Prostate gland (tissue), 2 donors: ENCODE data around the gene USF1. TPM values are rescaled to one million over a fixed set of nuclear protein-coding genes. Genes with fewer than 3 reads are reported as not detected.

Source experiments
- DNase-seq: peaks from one replicate; pipeline ENCODE4 v3.0.0-alpha.2; 2019; ENCODE audit warnings: low spot score
- H3K27ac ChIP-seq, 2 donors: fragments of 200-600 bp; sonication (generic); 2 replicates each; pipeline ENCODE4 v1.5.1; 2017 to 2019
- H3K27me3 ChIP-seq: fragments of 200-600 bp; sonication (generic); replicated peaks from 2 replicates; pipeline ENCODE4 v1.5.1; 2019; ENCODE audit not compliant: insufficient read depth
- H3K36me3 ChIP-seq, 2 donors: fragments of 200-600 bp; sonication (generic); 1 replicate in 1 of 2; 2 replicates in 1 of 2; pipeline versions ENCODE4 v1.5.1 to v1.8.1; 2017 to 2019
- H3K4me1 ChIP-seq: fragments of 200-600 bp; sonication (generic); replicated peaks from 2 replicates; pipeline ENCODE4 v1.5.1; 2019
- H3K4me3 ChIP-seq, 2 donors: fragments of 200-600 bp; sonication (generic); 2 replicates each; pipeline ENCODE4 v1.5.1; 2017 to 2019
- H3K9me3 ChIP-seq: fragments of 200-600 bp; sonication (generic); 2 replicates; pipeline ENCODE4 v1.5.1; 2017
- CTCF ChIP-seq, 4 experiments: fragments of 200-600 bp in 2 of 4; fragments of 450-650 bp in 2 of 4; sonication (generic) in 2 of 4; IDR thresholded peaks; 1 replicate in 3 of 4; 2 replicates in 1 of 4; pipeline ENCODE4 v1.5.1; 2016 to 2019; ENCODE audit warnings: antibody characterized with exemption in 4 of 4, mild to moderate bottlenecking in 2 of 4, moderate library complexity in 2 of 4
- POLR2A ChIP-seq: fragments of 450-650 bp; IDR thresholded peaks from one replicate; pipeline ENCODE4 v1.6.1; 2016; ENCODE audit warnings: antibody characterized with exemption, mild to moderate bottlenecking
- POLR2AphosphoS5 ChIP-seq: sonication (generic); formaldehyde crosslinking; IDR thresholded peaks from one replicate; pipeline ENCODE4 v1.6.1; 2017; ENCODE audit warnings: antibody characterized with exemption
- WGBS: methylation state at CpG from one replicate; pipeline ENCODE4 v1.1.5; 2018; 5-methylcytosine and 5-hydroxymethylcytosine counted together
- intact Hi-C: fragments of 100-400 bp; cut with DNase I; formaldehyde crosslinking; loops from one replicate; pipeline ENCODE4 v1.14.2; 2022
- total RNA-seq, 2 donors: library from RNA; depleted of rRNA; stranded (reverse); fragments of >200 nt; gene quantifications; one replicate each; pipeline ENCODE4 v1.1.0, GENCODE V29; 2016

Gene USF1
- total RNA-seq, 2 donors from 2014 or later = 46.3 to 65.8 TPM

- peaks cover 2% of the 10 kb centered on the region in 2 donors for H3K36me3 ChIP-seq
- H3K4me3 ChIP-seq = peak overlapping the region; percentile 85 to 91
- intact Hi-C loops = loop anchor here (5.0 kb wide), 1 partner anchor 52 kb away; the partner anchor contains the start of gene KLHDC9
- peak overlapping the region; percentile 86 to 95 for H3K27ac ChIP-seq
- WGBS = under 1% methylated on average over 48 of the region's 48 CpGs
- no peaks in the 10 kb centered on the region for H3K9me3 ChIP-seq
- H3K4me1 ChIP-seq = peaks cover 3% of the 10 kb centered on the region
- DNase-seq = peak; percentile 49
- no peak for TF ChIP-seq CTCF (IDR thresholded peaks at IDR 0.05)
- peak; percentile 51 for TF ChIP-seq POLR2A
- no peaks in the 10 kb centered on the region for H3K27me3 ChIP-seq
These were observed 655 bp downstream of the USF1 start for GRCh38 chr1:161044908-161045735.

- H3K36me3 ChIP-seq = peaks cover 6% of the 10 kb centered on the region in 2 donors
- H3K4me3 ChIP-seq = peak overlapping the region; percentile 85 to 91
- no peak for DNase-seq
- no peaks in the 10 kb centered on the region for H3K9me3 ChIP-seq
- H3K27me3 ChIP-seq = no peaks in the 10 kb centered on the region
- peaks cover 3% of the 10 kb centered on the region for H3K4me1 ChIP-seq
- TF ChIP-seq CTCF (IDR thresholded peaks at IDR 0.05) (no peak), POLR2AphosphoS5 (no peak), POLR2A (no peak)
- peak overlapping the region; percentile 86 to 95 for H3K27ac ChIP-seq
- intact Hi-C loops = no loop called here
These were observed 1.3 kb downstream of the USF1 start for GRCh38 chr1:161044535-161044907.

- H3K27ac ChIP-seq = peak overlapping the region; percentile 86 to 87
- peaks cover 3% of the 10 kb centered on the region for H3K4me1 ChIP-seq
- no peak for DNase-seq
- H3K27me3 ChIP-seq = no peaks in the 10 kb centered on the region
- TF ChIP-seq POLR2AphosphoS5 = no peak
- no peak for TF ChIP-seq POLR2A
- no peak for TF ChIP-seq CTCF (IDR thresholded peaks at IDR 0.05)
- no peaks in the 10 kb centered on the region for H3K9me3 ChIP-seq
- WGBS = 90% methylated on average over 5 of the region's 5 CpGs
- H3K4me3 ChIP-seq = no peak overlapping the region
- peaks cover 6% of the 10 kb centered on the region in 2 donors for H3K36me3 ChIP-seq
- intact Hi-C loops = no loop called here
These were observed 6.2 kb downstream of the USF1 start for GRCh38 chr1:161039546-161039945.

GRCh38 chr1:161039154-161039545 lies 6.6 kb downstream of the USF1 start:
- 2% methylated on average over 3 of the region's 3 CpGs for WGBS
- Histone ChIP-seq H3K27me3 (no peaks in the 10 kb centered on the region), H3K4me3 (peak overlapping the region; percentile 56 to 74), H3K9me3 (no peaks in the 10 kb centered on the region), H3K36me3 (peaks cover 6% of the 10 kb centered on the region in 2 donors), H3K27ac (peak overlapping the region; percentile 86 to 87), H3K4me1 (peaks cover under 1% of the 10 kb centered on the region)
- intact Hi-C loops = no loop called here
- DNase-seq = no peak
- no peak for TF ChIP-seq POLR2AphosphoS5
- no peak for TF ChIP-seq CTCF (IDR thresholded peaks at IDR 0.05)
- TF ChIP-seq POLR2A = no peak
